Liver (tissue), 9 donors: Measurements from ENCODE around the gene FAM20C. TPM values are rescaled to one million over a fixed set of nuclear protein-coding genes. Genes with fewer than 3 reads are reported as not detected.

Source experiments
- DNase-seq: peaks from one replicate; pipeline ENCODE4 v3.0.0-alpha.2; 2017; ENCODE audit warnings: low spot score
- H3K27ac ChIP-seq, 2 donors: one replicate each; pipeline ENCODE4 v1.7.0; 2013; ENCODE audit warnings: inconsistent platforms in 2 of 2, low read length in 2 of 2, control low read depth in 1 of 2, low read depth in 1 of 2, mild to moderate bottlenecking in 1 of 2
- H3K27me3 ChIP-seq, 4 donors: one replicate each; pipeline versions ENCODE4 v1.6.1 to v1.7.0; 2013; ENCODE audit warnings: low read length in 3 of 4, inconsistent platforms in 1 of 4, mild to moderate bottlenecking in 1 of 4, moderate library complexity in 1 of 4; ENCODE audit not compliant: control insufficient read depth in 4 of 4, insufficient read depth in 4 of 4
- H3K36me3 ChIP-seq, 4 donors: one replicate each; pipeline versions ENCODE4 v1.6.1 to v1.7.0; 2013; ENCODE audit warnings: low read length in 3 of 4, mild to moderate bottlenecking in 3 of 4, low read depth in 1 of 4, moderate library complexity in 1 of 4; ENCODE audit not compliant: control insufficient read depth in 4 of 4, insufficient read depth in 3 of 4
- H3K4me1 ChIP-seq, 4 donors: one replicate each; pipeline versions ENCODE4 v1.6.1 to v1.7.0; 2013; ENCODE audit warnings: low read length in 3 of 4, mild to moderate bottlenecking in 3 of 4, moderate library complexity in 1 of 4; ENCODE audit not compliant: control insufficient read depth in 4 of 4, insufficient read depth in 4 of 4
- H3K4me3 ChIP-seq, 3 donors: one replicate each; pipeline versions ENCODE4 v1.6.1 to v1.7.0; 2013; ENCODE audit warnings: low read length in 3 of 3, control low read depth in 1 of 3, low read depth in 1 of 3, mild to moderate bottlenecking in 1 of 3
- H3K9ac ChIP-seq, 2 donors: one replicate each; pipeline ENCODE4 v1.7.0; 2013; ENCODE audit warnings: low read length in 2 of 2, mild to moderate bottlenecking in 2 of 2, moderate library complexity in 2 of 2, control low read depth in 1 of 2, low read depth in 1 of 2
- H3K9me3 ChIP-seq, 4 donors: one replicate each; pipeline versions ENCODE4 v1.6.1 to v1.7.0; 2013; ENCODE audit warnings: low read length in 3 of 4; ENCODE audit not compliant: control insufficient read depth in 4 of 4
- CTCF ChIP-seq: fragments of 150-350 bp; IDR thresholded peaks from 2 replicates; pipeline ENCODE4 v1.5.1; 2017; ENCODE audit warnings: improper control_type of control experiment, low read depth, low read length; ENCODE audit not compliant: missing input control
- EGR1 ChIP-seq, 2 donors: IDR thresholded peaks; 2 replicates each; pipeline ENCODE4 v1.6.1; 2016 to 2018; ENCODE audit warnings: antibody characterized with exemption in 2 of 2, low read depth in 2 of 2
- FOXA1 ChIP-seq: IDR thresholded peaks from 2 replicates; pipeline ENCODE4 v1.6.1; 2016; ENCODE audit warnings: antibody characterized with exemption
- FOXA2 ChIP-seq: IDR thresholded peaks from 2 replicates; pipeline ENCODE4 v1.6.1; 2016; ENCODE audit warnings: antibody characterized with exemption
- GABPA ChIP-seq, 2 donors: IDR thresholded peaks in 1 of 2; conservative IDR thresholded peaks in 1 of 2; 2 replicates each; pipeline ENCODE4 v1.6.1; 2016; ENCODE audit warnings: antibody characterized with exemption in 2 of 2, mild to moderate bottlenecking in 1 of 2, moderate library complexity in 1 of 2
- HNF4A ChIP-seq, 2 donors: conservative IDR thresholded peaks; 2 replicates each; pipeline ENCODE4 v1.6.1; 2016; ENCODE audit warnings: antibody characterized with exemption in 2 of 2, mild to moderate bottlenecking in 2 of 2
- HNF4G ChIP-seq: IDR thresholded peaks from 2 replicates; pipeline ENCODE4 v1.6.1; 2016; ENCODE audit warnings: antibody characterized with exemption
- JUND ChIP-seq, 2 donors: IDR thresholded peaks; 2 replicates each; pipeline ENCODE4 v1.6.1; 2016; ENCODE audit warnings: antibody characterized with exemption in 2 of 2
- NR2F2 ChIP-seq: IDR thresholded peaks from 2 replicates; pipeline ENCODE4 v1.6.1; 2016; ENCODE audit warnings: antibody characterized with exemption
- RAD21 ChIP-seq, 2 donors: IDR thresholded peaks; 2 replicates each; pipeline ENCODE4 v1.6.1; 2016; ENCODE audit warnings: antibody characterized with exemption in 2 of 2, mild to moderate bottlenecking in 2 of 2
- RXRA ChIP-seq, 2 donors: IDR thresholded peaks; 2 replicates each; pipeline ENCODE4 v1.6.1; 2017 to 2018; ENCODE audit warnings: antibody characterized with exemption in 2 of 2, mild to moderate bottlenecking in 1 of 2
- SP1 ChIP-seq: IDR thresholded peaks from 2 replicates; pipeline ENCODE4 v1.6.1; 2018; ENCODE audit warnings: antibody characterized with exemption, mild to moderate bottlenecking
- TAF1 ChIP-seq: conservative IDR thresholded peaks from 2 replicates; pipeline ENCODE4 v1.6.1; 2016; ENCODE audit warnings: antibody characterized with exemption, mild to moderate bottlenecking
- YY1 ChIP-seq: IDR thresholded peaks from 2 replicates; pipeline ENCODE4 v1.6.1; 2016; ENCODE audit warnings: antibody characterized with exemption, mild to moderate bottlenecking
- ZBTB33 ChIP-seq: IDR thresholded peaks from 2 replicates; pipeline ENCODE4 v1.6.1; 2016; ENCODE audit warnings: antibody characterized with exemption
- WGBS: extraction: QIAGEN DNeasy Blood & Tissue Kit; methylation state at CpG from one replicate; pipeline ENCODE4 v1.1.7; 2013; 5-methylcytosine and 5-hydroxymethylcytosine counted together
- polyA plus RNA-seq, 2 donors: library from polyadenylated mRNA; stranded (reverse) in 1 of 2; unstranded in 1 of 2; fragments of 200-250 nt in 1 of 2; fragments of >200 nt in 1 of 2; fragmentation: Nextera tagmentation in 1 of 2; extraction: Ambion mirVana in 1 of 2; gene quantifications; one replicate each; pipeline versions ENCODE4 v1.2.1 to v1.2.3, GENCODE V29; 2013 to 2015
- total RNA-seq, 2 donors: library from RNA; depleted of rRNA; stranded (reverse); fragments of >200 nt; gene quantifications; one replicate each; pipeline ENCODE4 v1.2.3, GENCODE V29; 2014
- TF ChIP-seq, protein P1 (sequence below): IDR thresholded peaks from 2 replicates; pipeline ENCODE4 v1.6.1; 2016; ENCODE audit warnings: antibody characterized with exemption
- TF ChIP-seq, protein P2 (sequence below): IDR thresholded peaks from 2 replicates; pipeline ENCODE4 v1.6.1; 2016; ENCODE audit warnings: antibody characterized with exemption
- TF ChIP-seq, protein P3 (sequence below): IDR thresholded peaks from 2 replicates; pipeline ENCODE4 v1.6.1; 2016; ENCODE audit warnings: antibody characterized with exemption, mild to moderate bottlenecking
- donor health status: healthy.
- donor health status: healthy.
- donor health status: healthy.
- donor health status: healthy.
- donor health status: healthy.

The FAM20C gene
- total and polyA plus RNA-seq, 4 donors, result 13.4 to 40.4 (median 31.5) TPM

DNA sequence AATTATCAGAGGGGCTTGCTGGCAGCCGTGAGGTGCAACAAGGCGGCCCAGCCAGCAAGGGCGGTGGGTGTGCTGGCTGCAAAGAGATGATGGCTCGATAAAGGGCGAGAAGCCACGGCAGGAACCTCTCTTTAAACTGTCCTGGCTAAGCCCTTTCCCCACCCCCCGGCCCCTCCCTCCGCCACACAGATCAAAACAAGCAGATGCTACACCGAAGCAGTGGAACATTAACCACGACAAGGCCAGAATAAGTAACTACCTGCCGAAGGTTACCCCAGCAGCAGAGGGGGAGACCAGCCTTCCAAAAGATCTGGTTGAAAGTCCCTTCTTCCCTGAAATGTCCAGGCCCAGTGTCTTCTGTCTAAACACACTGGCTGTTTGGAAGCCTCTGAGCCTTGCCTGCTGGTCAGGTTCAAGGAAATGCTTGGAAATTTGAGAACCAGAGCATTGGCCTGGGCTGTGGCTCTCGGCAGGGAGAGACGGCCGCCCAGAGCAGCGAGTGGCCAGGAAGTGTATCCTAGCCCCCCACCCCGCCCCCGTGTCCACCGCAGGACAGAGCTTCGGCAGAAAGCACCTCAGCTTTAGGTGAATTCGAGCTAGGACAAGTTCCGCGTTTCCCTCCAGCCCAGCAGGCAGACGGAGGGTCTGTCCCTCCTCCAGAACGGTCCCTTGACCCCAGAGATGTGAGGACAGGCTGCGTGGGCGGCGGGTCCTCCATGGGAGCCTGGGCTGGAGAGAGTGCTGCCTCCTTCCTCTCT, 2.1 kb downstream of the FAM20C start:
- TF ChIP-seq FOXA2 (no peak), YY1 (no peak), EGR1 (IDR thresholded peaks at IDR 0.05; ENCODE audit: low read depth in 2 of 2) (peak; percentile 63 to 78), NR2F2 (peak; percentile 5), RAD21 (IDR thresholded peaks at IDR 0.05) (peak in 1 of 2 donors; percentile 21), CTCF (no peak), JUND (IDR thresholded peaks at IDR 0.05) (peak in 1 of 2 donors; percentile 14), HNF4A (conservative IDR thresholded peaks at IDR 0.05) (peak; percentile 41 to 48), GABPA (IDR thresholded peaks at IDR 0.05 in 1 of 2, conservative IDR thresholded peaks at IDR 0.05 in 1 of 2) (no peak), HNF4G (no peak), FOXA1 (no peak), ZBTB33 (no peak), RXRA (IDR thresholded peaks at IDR 0.05) (peak in 1 of 2 donors; percentile 52), TAF1 (peak; percentile 82), SP1 (peak; percentile 56)
- TF ChIP-seq, protein P1, sequence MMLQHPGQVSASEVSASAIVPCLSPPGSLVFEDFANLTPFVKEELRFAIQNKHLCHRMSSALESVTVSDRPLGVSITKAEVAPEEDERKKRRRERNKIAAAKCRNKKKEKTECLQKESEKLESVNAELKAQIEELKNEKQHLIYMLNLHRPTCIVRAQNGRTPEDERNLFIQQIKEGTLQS, result no peak
- TF ChIP-seq, protein P2, sequence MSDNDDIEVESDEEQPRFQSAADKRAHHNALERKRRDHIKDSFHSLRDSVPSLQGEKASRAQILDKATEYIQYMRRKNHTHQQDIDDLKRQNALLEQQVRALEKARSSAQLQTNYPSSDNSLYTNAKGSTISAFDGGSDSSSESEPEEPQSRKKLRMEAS, result peak; percentile 58
- TF ChIP-seq, protein P3, sequence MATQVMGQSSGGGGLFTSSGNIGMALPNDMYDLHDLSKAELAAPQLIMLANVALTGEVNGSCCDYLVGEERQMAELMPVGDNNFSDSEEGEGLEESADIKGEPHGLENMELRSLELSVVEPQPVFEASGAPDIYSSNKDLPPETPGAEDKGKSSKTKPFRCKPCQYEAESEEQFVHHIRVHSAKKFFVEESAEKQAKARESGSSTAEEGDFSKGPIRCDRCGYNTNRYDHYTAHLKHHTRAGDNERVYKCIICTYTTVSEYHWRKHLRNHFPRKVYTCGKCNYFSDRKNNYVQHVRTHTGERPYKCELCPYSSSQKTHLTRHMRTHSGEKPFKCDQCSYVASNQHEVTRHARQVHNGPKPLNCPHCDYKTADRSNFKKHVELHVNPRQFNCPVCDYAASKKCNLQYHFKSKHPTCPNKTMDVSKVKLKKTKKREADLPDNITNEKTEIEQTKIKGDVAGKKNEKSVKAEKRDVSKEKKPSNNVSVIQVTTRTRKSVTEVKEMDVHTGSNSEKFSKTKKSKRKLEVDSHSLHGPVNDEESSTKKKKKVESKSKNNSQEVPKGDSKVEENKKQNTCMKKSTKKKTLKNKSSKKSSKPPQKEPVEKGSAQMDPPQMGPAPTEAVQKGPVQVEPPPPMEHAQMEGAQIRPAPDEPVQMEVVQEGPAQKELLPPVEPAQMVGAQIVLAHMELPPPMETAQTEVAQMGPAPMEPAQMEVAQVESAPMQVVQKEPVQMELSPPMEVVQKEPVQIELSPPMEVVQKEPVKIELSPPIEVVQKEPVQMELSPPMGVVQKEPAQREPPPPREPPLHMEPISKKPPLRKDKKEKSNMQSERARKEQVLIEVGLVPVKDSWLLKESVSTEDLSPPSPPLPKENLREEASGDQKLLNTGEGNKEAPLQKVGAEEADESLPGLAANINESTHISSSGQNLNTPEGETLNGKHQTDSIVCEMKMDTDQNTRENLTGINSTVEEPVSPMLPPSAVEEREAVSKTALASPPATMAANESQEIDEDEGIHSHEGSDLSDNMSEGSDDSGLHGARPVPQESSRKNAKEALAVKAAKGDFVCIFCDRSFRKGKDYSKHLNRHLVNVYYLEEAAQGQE, result peak; percentile 86

More for the DNA sequence above, 2.1 kb downstream of the FAM20C start:
- Histone ChIP-seq H3K27me3 (no peaks in the 10 kb centered on the region), H3K27ac (peak overlapping the region; percentile 48 to 88), H3K9ac (peak overlapping the region; percentile 41 to 59), H3K4me1 (peaks cover 15 to 62% (median 48%) of the 10 kb centered on the region in 4 donors), H3K9me3 (no peaks in the 10 kb centered on the region), H3K4me3 (peak overlapping the region; percentile 52 to 89 (median 81)), H3K36me3 (peaks cover 5 to 28% (median 18%) of the 10 kb centered on the region in 4 donors)
- WGBS, result 21% methylated on average over 27 of the region's 27 CpGs
- DNase-seq, result peak; percentile 68
